Liver (tissue), 9 donors: ENCODE measurements around the gene ZPBP2. TPM values are rescaled to one million over a fixed set of nuclear protein-coding genes. Genes with fewer than 3 reads are reported as not detected.

Experiments used
- DNase-seq: peaks from one replicate; pipeline ENCODE4 v3.0.0-alpha.2; 2017; ENCODE audit warnings: low spot score
- H3K27ac ChIP-seq, 2 donors: one replicate each; pipeline ENCODE4 v1.7.0; 2013; ENCODE audit warnings: inconsistent platforms in 2 of 2, low read length in 2 of 2, control low read depth in 1 of 2, low read depth in 1 of 2, mild to moderate bottlenecking in 1 of 2
- H3K27me3 ChIP-seq, 4 donors: one replicate each; pipeline versions ENCODE4 v1.6.1 to v1.7.0; 2013; ENCODE audit warnings: low read length in 3 of 4, inconsistent platforms in 1 of 4, mild to moderate bottlenecking in 1 of 4, moderate library complexity in 1 of 4; ENCODE audit not compliant: control insufficient read depth in 4 of 4, insufficient read depth in 4 of 4
- H3K36me3 ChIP-seq, 4 donors: one replicate each; pipeline versions ENCODE4 v1.6.1 to v1.7.0; 2013; ENCODE audit warnings: low read length in 3 of 4, mild to moderate bottlenecking in 3 of 4, low read depth in 1 of 4, moderate library complexity in 1 of 4; ENCODE audit not compliant: control insufficient read depth in 4 of 4, insufficient read depth in 3 of 4
- H3K4me1 ChIP-seq, 4 donors: one replicate each; pipeline versions ENCODE4 v1.6.1 to v1.7.0; 2013; ENCODE audit warnings: low read length in 3 of 4, mild to moderate bottlenecking in 3 of 4, moderate library complexity in 1 of 4; ENCODE audit not compliant: control insufficient read depth in 4 of 4, insufficient read depth in 4 of 4
- H3K4me3 ChIP-seq, 3 donors: one replicate each; pipeline versions ENCODE4 v1.6.1 to v1.7.0; 2013; ENCODE audit warnings: low read length in 3 of 3, control low read depth in 1 of 3, low read depth in 1 of 3, mild to moderate bottlenecking in 1 of 3
- H3K9ac ChIP-seq, 2 donors: one replicate each; pipeline ENCODE4 v1.7.0; 2013; ENCODE audit warnings: low read length in 2 of 2, mild to moderate bottlenecking in 2 of 2, moderate library complexity in 2 of 2, control low read depth in 1 of 2, low read depth in 1 of 2
- H3K9me3 ChIP-seq, 4 donors: one replicate each; pipeline versions ENCODE4 v1.6.1 to v1.7.0; 2013; ENCODE audit warnings: low read length in 3 of 4; ENCODE audit not compliant: control insufficient read depth in 4 of 4
- EGR1 ChIP-seq, 2 donors: IDR thresholded peaks; 2 replicates each; pipeline ENCODE4 v1.6.1; 2016 to 2018; ENCODE audit warnings: antibody characterized with exemption in 2 of 2, low read depth in 2 of 2
- FOXA2 ChIP-seq: IDR thresholded peaks from 2 replicates; pipeline ENCODE4 v1.6.1; 2016; ENCODE audit warnings: antibody characterized with exemption
- GABPA ChIP-seq, 2 donors: IDR thresholded peaks in 1 of 2; conservative IDR thresholded peaks in 1 of 2; 2 replicates each; pipeline ENCODE4 v1.6.1; 2016; ENCODE audit warnings: antibody characterized with exemption in 2 of 2, mild to moderate bottlenecking in 1 of 2, moderate library complexity in 1 of 2
- HNF4A ChIP-seq, 2 donors: conservative IDR thresholded peaks; 2 replicates each; pipeline ENCODE4 v1.6.1; 2016; ENCODE audit warnings: antibody characterized with exemption in 2 of 2, mild to moderate bottlenecking in 2 of 2
- HNF4G ChIP-seq: IDR thresholded peaks from 2 replicates; pipeline ENCODE4 v1.6.1; 2016; ENCODE audit warnings: antibody characterized with exemption
- JUND ChIP-seq, 2 donors: IDR thresholded peaks; 2 replicates each; pipeline ENCODE4 v1.6.1; 2016; ENCODE audit warnings: antibody characterized with exemption in 2 of 2
- MAX ChIP-seq: IDR thresholded peaks from 2 replicates; pipeline ENCODE4 v1.6.1; 2016; ENCODE audit warnings: antibody characterized with exemption
- NR2F2 ChIP-seq: IDR thresholded peaks from 2 replicates; pipeline ENCODE4 v1.6.1; 2016; ENCODE audit warnings: antibody characterized with exemption
- RAD21 ChIP-seq, 2 donors: IDR thresholded peaks; 2 replicates each; pipeline ENCODE4 v1.6.1; 2016; ENCODE audit warnings: antibody characterized with exemption in 2 of 2, mild to moderate bottlenecking in 2 of 2
- RXRA ChIP-seq, 2 donors: IDR thresholded peaks; 2 replicates each; pipeline ENCODE4 v1.6.1; 2017 to 2018; ENCODE audit warnings: antibody characterized with exemption in 2 of 2, mild to moderate bottlenecking in 1 of 2
- SP1 ChIP-seq: IDR thresholded peaks from 2 replicates; pipeline ENCODE4 v1.6.1; 2018; ENCODE audit warnings: antibody characterized with exemption, mild to moderate bottlenecking
- TAF1 ChIP-seq: conservative IDR thresholded peaks from 2 replicates; pipeline ENCODE4 v1.6.1; 2016; ENCODE audit warnings: antibody characterized with exemption, mild to moderate bottlenecking
- YY1 ChIP-seq: IDR thresholded peaks from 2 replicates; pipeline ENCODE4 v1.6.1; 2016; ENCODE audit warnings: antibody characterized with exemption, mild to moderate bottlenecking
- WGBS: extraction: QIAGEN DNeasy Blood & Tissue Kit; methylation state at CpG from one replicate; pipeline ENCODE4 v1.1.7; 2013; 5-methylcytosine and 5-hydroxymethylcytosine counted together
- polyA plus RNA-seq, 2 donors: library from polyadenylated mRNA; stranded (reverse) in 1 of 2; unstranded in 1 of 2; fragments of 200-250 nt in 1 of 2; fragments of >200 nt in 1 of 2; fragmentation: Nextera tagmentation in 1 of 2; extraction: Ambion mirVana in 1 of 2; gene quantifications; one replicate each; pipeline versions ENCODE4 v1.2.1 to v1.2.3, GENCODE V29; 2013 to 2015
- total RNA-seq, 2 donors: library from RNA; depleted of rRNA; stranded (reverse); fragments of >200 nt; gene quantifications; one replicate each; pipeline ENCODE4 v1.2.3, GENCODE V29; 2014
- TF ChIP-seq, protein P1 (sequence below): IDR thresholded peaks from 2 replicates; pipeline ENCODE4 v1.6.1; 2016; ENCODE audit warnings: antibody characterized with exemption
- TF ChIP-seq, protein P2 (sequence below): fragments of 150-350 bp; IDR thresholded peaks from 2 replicates; pipeline ENCODE4 v1.5.1; 2017; ENCODE audit warnings: improper control_type of control experiment, low read depth, low read length; ENCODE audit not compliant: missing input control
- TF ChIP-seq, protein P3 (sequence below): IDR thresholded peaks from 2 replicates; pipeline ENCODE4 v1.6.1; 2016; ENCODE audit warnings: antibody characterized with exemption
- donor health status: healthy.
- donor health status: healthy.
- donor health status: healthy.
- donor health status: healthy.
- donor health status: healthy.

The ZPBP2 gene
- total and polyA plus RNA-seq, 4 donors = not detected

DNA sequence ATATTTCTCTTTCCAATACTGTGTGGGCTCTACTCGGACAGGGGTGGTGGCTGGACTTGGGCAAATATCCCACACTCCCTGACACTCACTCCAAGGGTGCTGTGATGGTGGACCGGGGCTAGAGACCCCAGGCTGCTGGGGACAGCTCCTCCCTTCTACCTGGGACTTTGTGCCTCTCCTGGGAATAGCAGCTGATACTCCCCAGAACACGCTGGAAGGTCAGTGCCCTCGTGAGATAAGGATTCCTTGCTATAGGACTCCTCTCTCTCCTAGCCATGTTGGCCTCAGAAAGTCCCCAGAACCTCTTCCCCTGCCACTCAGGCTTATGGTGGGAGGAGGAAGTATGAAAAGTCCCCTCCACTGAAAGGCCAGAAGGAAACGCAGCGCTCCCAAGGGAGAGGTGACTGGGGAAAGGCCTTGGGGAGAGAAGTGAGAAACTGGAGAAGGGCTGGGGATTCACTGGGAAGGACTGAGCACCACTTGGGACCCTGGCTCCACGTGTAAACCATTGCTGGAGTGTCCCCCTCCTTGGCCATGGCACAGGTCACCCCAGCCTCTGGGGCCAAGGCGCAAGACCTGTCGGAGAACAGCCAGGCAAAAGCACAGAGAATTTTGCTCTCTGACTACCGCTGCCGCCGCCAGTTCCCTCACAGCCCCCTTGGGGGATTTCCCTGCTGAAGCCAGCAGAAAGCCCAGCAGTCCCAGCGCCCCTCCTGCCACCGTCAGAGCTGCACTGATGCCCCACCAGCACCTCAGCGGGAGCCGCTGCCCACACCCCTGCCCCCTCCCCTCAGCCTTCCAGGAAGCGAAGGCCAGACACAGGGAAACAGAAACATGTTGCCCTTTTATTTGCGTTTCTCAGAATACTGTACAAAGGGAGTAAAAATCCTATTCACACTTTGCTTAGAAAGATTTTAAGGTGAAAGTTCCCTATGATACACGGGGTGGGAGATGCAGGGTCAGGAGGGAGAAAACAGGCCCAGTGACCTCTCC, 52.5 kb downstream of the ZPBP2 start:
- TF ChIP-seq HNF4A (conservative IDR thresholded peaks at IDR 0.05) (peak in 1 of 2 donors; percentile 10), GABPA (IDR thresholded peaks at IDR 0.05 in 1 of 2, conservative IDR thresholded peaks at IDR 0.05 in 1 of 2) (no peak)
- Histone ChIP-seq H3K9ac (peak overlapping the region in 1 of 2 donors; percentile 21), H3K4me3 (no peak overlapping the region), H3K27ac (peak overlapping the region; percentile 94 to 95), H3K27me3 (no peaks in the 10 kb centered on the region), H3K36me3 (peaks cover 6 to 14% (median 11%) of the 10 kb centered on the region in 4 donors), H3K4me1 (peaks cover 30 to 79% (median 58%) of the 10 kb centered on the region in 4 donors), H3K9me3 (no peaks in the 10 kb centered on the region)
- 44% methylated on average over 19 of the region's 19 CpGs for WGBS
- no peak for DNase-seq

DNA sequence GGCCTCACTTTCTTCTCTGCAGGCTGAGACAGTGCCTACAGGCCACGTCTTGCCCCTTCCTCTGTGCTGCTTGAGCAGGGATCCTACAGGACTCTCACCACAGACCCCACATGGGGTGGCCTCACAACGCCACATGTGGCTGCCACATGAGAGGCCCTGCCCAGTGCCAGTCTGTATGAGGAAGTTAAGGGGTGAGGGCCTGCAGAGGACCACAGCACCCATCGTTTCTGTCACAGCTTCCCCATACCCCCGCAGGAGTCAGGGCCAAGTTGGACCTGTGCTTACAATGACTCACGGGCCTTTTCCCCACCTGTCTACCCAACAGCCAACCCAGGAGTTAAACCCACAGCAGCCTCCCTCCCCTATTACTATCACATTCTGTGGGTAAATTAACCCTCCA, 53.3 kb downstream of the ZPBP2 start:
- Histone ChIP-seq H3K27ac (peak overlapping the region; percentile 94 to 95), H3K4me1 (peaks cover 31 to 80% (median 59%) of the 10 kb centered on the region in 4 donors), H3K4me3 (no peak overlapping the region), H3K9ac (peak overlapping the region; percentile 13 to 64), H3K36me3 (peaks cover 6 to 14% (median 11%) of the 10 kb centered on the region in 4 donors), H3K9me3 (no peaks in the 10 kb centered on the region), H3K27me3 (no peaks in the 10 kb centered on the region)
- DNase-seq = no peak
- 51% methylated on average over 5 of the region's 5 CpGs for whole genome bisulfite sequencing
- TF ChIP-seq HNF4A (conservative IDR thresholded peaks at IDR 0.05) (no peak), FOXA2 (no peak), MAX (no peak), SP1 (no peak), JUND (IDR thresholded peaks at IDR 0.05) (no peak), RXRA (IDR thresholded peaks at IDR 0.05) (no peak), TAF1 (no peak), NR2F2 (no peak), RAD21 (IDR thresholded peaks at IDR 0.05) (no peak), HNF4G (no peak), EGR1 (IDR thresholded peaks at IDR 0.05; ENCODE audit: low read depth in 2 of 2) (no peak), GABPA (IDR thresholded peaks at IDR 0.05 in 1 of 2, conservative IDR thresholded peaks at IDR 0.05 in 1 of 2) (no peak), YY1 (no peak)
- TF ChIP-seq, protein P1, sequence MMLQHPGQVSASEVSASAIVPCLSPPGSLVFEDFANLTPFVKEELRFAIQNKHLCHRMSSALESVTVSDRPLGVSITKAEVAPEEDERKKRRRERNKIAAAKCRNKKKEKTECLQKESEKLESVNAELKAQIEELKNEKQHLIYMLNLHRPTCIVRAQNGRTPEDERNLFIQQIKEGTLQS = no peak
- TF ChIP-seq, protein P2, sequence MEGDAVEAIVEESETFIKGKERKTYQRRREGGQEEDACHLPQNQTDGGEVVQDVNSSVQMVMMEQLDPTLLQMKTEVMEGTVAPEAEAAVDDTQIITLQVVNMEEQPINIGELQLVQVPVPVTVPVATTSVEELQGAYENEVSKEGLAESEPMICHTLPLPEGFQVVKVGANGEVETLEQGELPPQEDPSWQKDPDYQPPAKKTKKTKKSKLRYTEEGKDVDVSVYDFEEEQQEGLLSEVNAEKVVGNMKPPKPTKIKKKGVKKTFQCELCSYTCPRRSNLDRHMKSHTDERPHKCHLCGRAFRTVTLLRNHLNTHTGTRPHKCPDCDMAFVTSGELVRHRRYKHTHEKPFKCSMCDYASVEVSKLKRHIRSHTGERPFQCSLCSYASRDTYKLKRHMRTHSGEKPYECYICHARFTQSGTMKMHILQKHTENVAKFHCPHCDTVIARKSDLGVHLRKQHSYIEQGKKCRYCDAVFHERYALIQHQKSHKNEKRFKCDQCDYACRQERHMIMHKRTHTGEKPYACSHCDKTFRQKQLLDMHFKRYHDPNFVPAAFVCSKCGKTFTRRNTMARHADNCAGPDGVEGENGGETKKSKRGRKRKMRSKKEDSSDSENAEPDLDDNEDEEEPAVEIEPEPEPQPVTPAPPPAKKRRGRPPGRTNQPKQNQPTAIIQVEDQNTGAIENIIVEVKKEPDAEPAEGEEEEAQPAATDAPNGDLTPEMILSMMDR = no peak
- TF ChIP-seq, protein P3, sequence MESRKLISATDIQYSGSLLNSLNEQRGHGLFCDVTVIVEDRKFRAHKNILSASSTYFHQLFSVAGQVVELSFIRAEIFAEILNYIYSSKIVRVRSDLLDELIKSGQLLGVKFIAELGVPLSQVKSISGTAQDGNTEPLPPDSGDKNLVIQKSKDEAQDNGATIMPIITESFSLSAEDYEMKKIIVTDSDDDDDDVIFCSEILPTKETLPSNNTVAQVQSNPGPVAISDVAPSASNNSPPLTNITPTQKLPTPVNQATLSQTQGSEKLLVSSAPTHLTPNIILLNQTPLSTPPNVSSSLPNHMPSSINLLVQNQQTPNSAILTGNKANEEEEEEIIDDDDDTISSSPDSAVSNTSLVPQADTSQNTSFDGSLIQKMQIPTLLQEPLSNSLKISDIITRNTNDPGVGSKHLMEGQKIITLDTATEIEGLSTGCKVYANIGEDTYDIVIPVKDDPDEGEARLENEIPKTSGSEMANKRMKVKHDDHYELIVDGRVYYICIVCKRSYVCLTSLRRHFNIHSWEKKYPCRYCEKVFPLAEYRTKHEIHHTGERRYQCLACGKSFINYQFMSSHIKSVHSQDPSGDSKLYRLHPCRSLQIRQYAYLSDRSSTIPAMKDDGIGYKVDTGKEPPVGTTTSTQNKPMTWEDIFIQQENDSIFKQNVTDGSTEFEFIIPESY = no peak
